GM10248 (cell line): ENCODE measurements around the gene TEX14.

Source experiments
- CTCF ChIA-PET: fragments of 300-600 bp; sonication (Branson Sonifier 250); formaldehyde crosslinking; extraction: SDS; loops from one replicate; lab custom pipeline; 2021; ENCODE audit warnings: antibody characterized with exemption; lab: Yijun Ruan, JAX
- POLR2A ChIA-PET: fragments of 350-650 bp; sonication (Branson Sonifier 250); formaldehyde crosslinking; extraction: SDS; loops from one replicate; lab custom pipeline; 2020; ENCODE audit warnings: antibody characterized with exemption; lab: Yijun Ruan, JAX
- DNase-seq: peaks from one replicate; pipeline ENCODE4 v3.0.0; 2012; ENCODE audit errors: extremely low spot score
- CTCF ChIP-seq: IDR thresholded peaks from 2 replicates; pipeline ENCODE4 v1.5.1; 2012; ENCODE audit warnings: mild to moderate bottlenecking, low read depth; ENCODE audit errors: extremely low read depth, missing control alignments, control extremely low read depth

The TEX14 gene

GRCh38 chr17:58617563-58617962 is 74.3 kb downstream of the TEX14 start:
- ChIA-PET CTCF (interaction anchor here (1.4 kb wide), 1 partner anchor 40 kb away, joined by 5 read pairs; no protein-coding TSS in a partner anchor), POLR2A (interaction anchor here (1.0 to 13.0 kb wide), 2 partner anchors 12 to 13 kb away, joined by 3 to 146 read pairs; no protein-coding TSS in a partner anchor)
- no peak for DNase-seq
- TF ChIP-seq CTCF, result no peak

DNA sequence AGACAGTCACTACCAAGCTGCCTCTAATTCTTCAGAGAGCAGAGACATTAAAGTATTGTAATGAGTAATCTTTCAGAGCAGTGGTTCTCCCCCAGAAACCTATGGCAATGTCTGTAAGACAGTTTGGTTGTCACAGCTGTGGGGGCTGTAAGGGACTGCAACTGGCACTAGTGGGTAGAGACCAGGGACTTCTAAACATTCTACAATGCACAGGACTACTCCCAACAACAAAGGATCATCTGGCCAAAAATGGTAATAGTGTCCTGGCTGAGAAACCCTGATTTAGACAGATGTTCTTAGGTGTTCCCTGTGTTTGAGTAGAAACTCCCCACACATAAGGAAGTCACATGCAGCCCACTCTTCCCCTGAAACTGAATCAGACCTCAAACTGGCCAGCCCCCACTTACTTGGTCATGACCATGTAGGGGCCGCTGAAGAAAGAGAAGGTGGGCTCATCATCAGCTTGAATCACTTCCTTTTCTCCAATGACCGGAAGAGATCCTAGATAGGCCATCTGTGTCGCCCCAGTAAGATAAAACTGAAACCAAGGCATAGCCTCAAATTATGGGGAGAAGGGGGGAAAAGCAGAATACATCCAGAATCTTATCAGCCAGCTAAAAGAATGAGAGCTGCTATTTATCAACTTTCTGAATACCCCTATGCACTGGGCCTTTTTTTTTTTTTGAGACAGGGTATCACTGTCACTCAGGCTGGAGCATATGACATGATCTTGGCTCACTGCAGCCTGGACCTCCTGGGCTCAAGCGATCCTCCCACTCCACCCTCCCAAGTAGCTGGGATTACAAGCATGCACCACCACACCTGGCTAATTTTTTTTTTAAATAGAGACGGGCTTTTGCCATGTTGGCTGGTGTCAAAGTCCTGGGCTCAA is 75.8 kb downstream of the TEX14 start:
- peak; percentile 73 for DNase-seq
- ChIA-PET CTCF (interaction anchor here (0.7 to 3.1 kb wide), 6 partner anchors 10 to 38 kb away, joined by 3 to 13 read pairs (median 6); no protein-coding TSS in a partner anchor), POLR2A (interaction anchor here (0.7 to 13.0 kb wide), 3 partner anchors 14 to 650 kb away, joined by 3 to 146 read pairs (median 15); no protein-coding TSS in a partner anchor)
- TF ChIP-seq CTCF, result no peak

DNA sequence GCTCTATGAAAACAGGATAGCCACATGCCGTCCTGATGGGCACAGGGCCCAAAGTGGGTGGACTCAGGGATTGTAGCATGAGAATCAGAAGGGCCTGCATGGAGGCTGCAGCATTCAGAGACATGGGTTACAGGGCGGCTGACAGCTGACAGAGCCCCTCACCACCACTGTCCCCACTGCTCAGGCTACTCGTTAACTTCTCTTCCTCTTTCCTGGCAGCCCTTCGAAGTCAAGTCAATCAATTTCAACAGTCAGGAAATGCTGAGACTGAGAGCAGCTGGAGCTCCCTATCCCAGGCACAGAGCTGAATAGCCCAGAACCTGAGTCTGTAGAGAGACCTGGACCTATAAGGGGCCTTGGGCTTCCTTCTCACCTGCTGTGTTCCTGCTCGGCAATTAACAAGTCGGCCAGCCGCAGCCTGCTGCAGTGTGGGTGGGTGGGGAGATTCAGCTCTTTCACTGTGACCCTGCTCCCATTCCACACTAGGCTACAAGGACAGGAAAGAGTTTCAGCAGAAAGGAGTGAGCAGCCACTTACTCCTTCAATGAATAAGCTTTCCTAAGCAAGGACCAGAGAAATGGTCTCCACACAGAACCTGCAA is 76.9 kb downstream of the TEX14 start:
- no peak for TF ChIP-seq CTCF
- ChIA-PET CTCF (interaction anchor here (1.4 to 3.1 kb wide), 6 partner anchors 10 to 37 kb away, joined by 4 to 13 read pairs (median 6); no protein-coding TSS in a partner anchor), POLR2A (interaction anchor here (1.2 to 13.0 kb wide), 2 partner anchors 15 to 43 kb away, joined by 15 to 146 read pairs; no protein-coding TSS in a partner anchor)
- no peak for DNase-seq

- POLR2A ChIA-PET, result interaction anchor here (13.0 kb wide), 1 partner anchor 19 kb away, joined by 146 read pairs; no protein-coding TSS in a partner anchor
- no peak for TF ChIP-seq CTCF
- CTCF ChIA-PET, result interaction anchor here (0.9 to 3.5 kb wide), 7 partner anchors 10 to 93 kb away, joined by 3 to 10 read pairs (median 4); no protein-coding TSS in a partner anchor
- no peak for DNase-seq
Measured at GRCh38 chr17:58611331-58611730, 80.5 kb downstream of the TEX14 start.

- CTCF ChIA-PET, result interaction anchor here (0.7 to 2.0 kb wide), 3 partner anchors 19 to 36 kb away, joined by 3 to 18 read pairs (median 3); no protein-coding TSS in a partner anchor
Measured at GRCh38 chr17:58606934-58607333, 84.9 kb downstream of the TEX14 start.

More at GRCh38 chr17:58606934-58607333, 84.9 kb downstream of the TEX14 start:
- DNase-seq, result no peak
- POLR2A ChIA-PET, result interaction anchor here (0.9 kb wide), 1 partner anchor 24 kb away, joined by 3 read pairs; no protein-coding TSS in a partner anchor
- no peak for TF ChIP-seq CTCF
